ENCODE results near the gene DYNC2H1.

GRCh38 chr11:103147627-103148026 is 38.4 kb downstream of the DYNC2H1 start:
- TF ChIP-seq, protein P1, sequence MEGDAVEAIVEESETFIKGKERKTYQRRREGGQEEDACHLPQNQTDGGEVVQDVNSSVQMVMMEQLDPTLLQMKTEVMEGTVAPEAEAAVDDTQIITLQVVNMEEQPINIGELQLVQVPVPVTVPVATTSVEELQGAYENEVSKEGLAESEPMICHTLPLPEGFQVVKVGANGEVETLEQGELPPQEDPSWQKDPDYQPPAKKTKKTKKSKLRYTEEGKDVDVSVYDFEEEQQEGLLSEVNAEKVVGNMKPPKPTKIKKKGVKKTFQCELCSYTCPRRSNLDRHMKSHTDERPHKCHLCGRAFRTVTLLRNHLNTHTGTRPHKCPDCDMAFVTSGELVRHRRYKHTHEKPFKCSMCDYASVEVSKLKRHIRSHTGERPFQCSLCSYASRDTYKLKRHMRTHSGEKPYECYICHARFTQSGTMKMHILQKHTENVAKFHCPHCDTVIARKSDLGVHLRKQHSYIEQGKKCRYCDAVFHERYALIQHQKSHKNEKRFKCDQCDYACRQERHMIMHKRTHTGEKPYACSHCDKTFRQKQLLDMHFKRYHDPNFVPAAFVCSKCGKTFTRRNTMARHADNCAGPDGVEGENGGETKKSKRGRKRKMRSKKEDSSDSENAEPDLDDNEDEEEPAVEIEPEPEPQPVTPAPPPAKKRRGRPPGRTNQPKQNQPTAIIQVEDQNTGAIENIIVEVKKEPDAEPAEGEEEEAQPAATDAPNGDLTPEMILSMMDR (IDR thresholded peaks at IDR 0.05): no peak
- TF ChIP-seq POLR2A (IDR thresholded peaks at IDR 0.05): no peak

Data from Peyer's patch (tissue), 4 donors.